GM19351 (cell line): ENCODE data around the gene QARS1.

ENCODE experiments used
- ATAC-seq: cut with Tn5 transposase; IDR thresholded peaks from one replicate; pipeline ENCODE4 v1.9.1; 2021; ENCODE audit warnings: mild to moderate bottlenecking, moderate library complexity; ENCODE audit not compliant: unreplicated experiment

QARS1 gene

GRCh38 chr3:49120438-49121131, 16.0 kb upstream of the QARS1 start, which contains the start of gene USP19:
Gene USP19 (minus strand): TSS chr3:49120823. CDS start chr3:49119145, 1,678 bp downstream.
- ATAC-seq: peak; percentile 85

DNA sequence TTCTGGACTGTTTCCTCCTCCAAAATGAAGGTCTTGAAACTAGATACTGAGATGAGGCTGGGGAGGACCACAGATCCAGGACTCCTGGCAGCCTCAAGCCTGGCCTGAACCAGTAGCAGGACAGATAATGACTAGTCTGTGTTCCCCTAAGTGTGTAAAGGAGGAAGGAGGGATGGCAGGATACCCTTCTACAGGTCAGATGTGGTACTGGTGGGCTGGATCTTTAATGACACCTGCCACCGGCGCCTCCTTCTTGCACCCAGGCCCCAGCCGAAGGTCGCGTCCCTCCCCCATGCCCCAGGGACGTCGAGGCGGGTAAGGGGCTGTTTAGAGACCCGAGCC, 15.5 kb upstream of the QARS1 start:
- ATAC-seq: peak; percentile 24

- ATAC-seq: no peak
These were observed 14.9 kb upstream of the QARS1 start for GRCh38 chr3:49119439-49119838.

- ATAC-seq: no peak
These were observed 14.5 kb upstream of the QARS1 start for GRCh38 chr3:49119036-49119435.

DNA sequence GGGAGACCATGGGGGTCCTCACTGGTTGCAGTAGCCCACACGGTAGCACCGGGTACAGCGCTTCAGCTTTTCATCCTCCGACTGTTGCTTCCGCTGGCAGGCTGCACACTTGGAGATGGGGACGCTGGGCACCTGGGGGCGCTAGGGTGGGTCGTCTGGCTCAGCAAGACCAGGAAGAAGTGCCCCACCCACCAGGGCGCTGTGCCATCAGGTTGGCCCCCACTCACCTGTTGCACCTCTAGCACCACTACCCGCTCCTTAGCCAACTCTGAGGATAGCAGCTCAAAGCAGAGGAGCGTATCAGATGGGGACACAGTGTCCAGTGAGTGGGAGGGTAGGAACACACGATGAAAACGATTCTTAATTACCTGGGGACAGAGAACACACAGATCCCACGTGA, 7.7 kb upstream of the QARS1 start:
- no peak for ATAC-seq

DNA sequence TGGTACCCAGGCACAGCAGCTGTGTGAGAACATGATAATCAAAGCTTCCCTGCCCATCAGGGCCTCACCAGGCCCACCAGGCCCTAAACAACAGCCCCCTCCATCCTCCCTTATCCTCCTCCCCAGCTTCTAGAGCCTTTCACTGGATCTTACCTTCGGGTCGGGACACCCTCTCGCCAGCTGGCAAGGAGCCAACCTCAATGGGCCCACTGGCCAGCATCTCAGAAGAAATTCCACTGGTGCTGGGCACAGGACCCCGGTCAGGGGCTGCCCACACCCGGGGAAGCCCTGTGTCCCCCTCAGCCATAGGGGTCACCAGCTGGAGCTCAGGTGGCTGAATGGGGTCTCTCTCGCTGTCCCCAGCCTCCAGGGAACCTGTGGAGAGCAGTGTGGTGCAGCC, 6.8 kb upstream of the QARS1 start:
- ATAC-seq: no peak

DNA sequence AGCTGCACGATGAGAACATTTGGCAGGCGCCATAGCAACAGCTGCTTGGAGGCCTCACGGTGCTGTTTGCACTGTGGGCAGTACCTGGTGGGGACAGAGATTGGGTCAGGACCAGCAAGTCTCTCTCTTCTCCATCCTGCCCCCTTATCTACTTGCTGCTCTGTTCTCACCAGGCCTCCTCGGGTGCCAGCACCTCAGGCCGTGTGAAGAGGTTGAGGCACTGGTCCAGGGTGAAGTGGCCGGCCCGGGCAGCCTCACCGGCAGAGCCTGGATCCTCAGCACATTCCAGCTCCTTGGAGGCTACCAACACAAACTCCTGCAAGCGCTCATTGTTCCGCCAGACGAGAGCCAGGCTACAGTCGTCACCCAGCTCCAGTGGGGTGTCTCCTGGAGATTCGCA, 6.2 kb upstream of the QARS1 start:
- ATAC-seq: no peak

- ATAC-seq: no peak
These were observed 3.8 kb upstream of the QARS1 start for GRCh38 chr3:49108346-49108745.

GRCh38 chr3:49104052-49104426, 518 bp downstream of the QARS1 start:
- ATAC-seq: no peak

- no peak for ATAC-seq
These were observed 4.4 kb downstream of the QARS1 start for GRCh38 chr3:49100046-49100615.

- no peak for ATAC-seq
These were observed 5.5 kb downstream of the QARS1 start for GRCh38 chr3:49098910-49099630.

DNA sequence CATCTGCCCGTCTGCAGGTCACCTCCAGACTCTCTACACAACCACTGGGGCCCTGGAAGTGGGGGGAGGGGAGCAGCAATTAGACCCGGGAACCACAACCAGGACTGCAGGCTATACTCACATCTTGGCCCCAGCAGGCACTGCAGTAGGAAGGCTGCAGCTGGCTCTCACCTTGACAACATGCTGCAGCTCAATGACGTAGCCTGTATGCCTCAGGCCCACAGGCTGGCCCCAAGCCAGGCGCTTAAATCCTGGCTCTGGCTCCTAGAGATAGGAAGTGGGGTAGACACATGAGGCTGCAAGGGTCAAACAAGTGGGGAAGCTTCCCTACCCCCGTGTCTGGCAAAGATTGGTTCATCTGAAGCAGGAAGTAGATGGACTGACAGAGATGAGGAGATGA, 6.1 kb downstream of the QARS1 start:
- no peak for ATAC-seq

- peak; percentile 68 for ATAC-seq
These were observed 10.4 kb downstream of the QARS1 start, which contains the start of gene QRICH1 for GRCh38 chr3:49093853-49094767. Gene QRICH1 (minus strand): TSS chr3:49094071. CDS start chr3:49077017, 17,054 bp downstream.

DNA sequence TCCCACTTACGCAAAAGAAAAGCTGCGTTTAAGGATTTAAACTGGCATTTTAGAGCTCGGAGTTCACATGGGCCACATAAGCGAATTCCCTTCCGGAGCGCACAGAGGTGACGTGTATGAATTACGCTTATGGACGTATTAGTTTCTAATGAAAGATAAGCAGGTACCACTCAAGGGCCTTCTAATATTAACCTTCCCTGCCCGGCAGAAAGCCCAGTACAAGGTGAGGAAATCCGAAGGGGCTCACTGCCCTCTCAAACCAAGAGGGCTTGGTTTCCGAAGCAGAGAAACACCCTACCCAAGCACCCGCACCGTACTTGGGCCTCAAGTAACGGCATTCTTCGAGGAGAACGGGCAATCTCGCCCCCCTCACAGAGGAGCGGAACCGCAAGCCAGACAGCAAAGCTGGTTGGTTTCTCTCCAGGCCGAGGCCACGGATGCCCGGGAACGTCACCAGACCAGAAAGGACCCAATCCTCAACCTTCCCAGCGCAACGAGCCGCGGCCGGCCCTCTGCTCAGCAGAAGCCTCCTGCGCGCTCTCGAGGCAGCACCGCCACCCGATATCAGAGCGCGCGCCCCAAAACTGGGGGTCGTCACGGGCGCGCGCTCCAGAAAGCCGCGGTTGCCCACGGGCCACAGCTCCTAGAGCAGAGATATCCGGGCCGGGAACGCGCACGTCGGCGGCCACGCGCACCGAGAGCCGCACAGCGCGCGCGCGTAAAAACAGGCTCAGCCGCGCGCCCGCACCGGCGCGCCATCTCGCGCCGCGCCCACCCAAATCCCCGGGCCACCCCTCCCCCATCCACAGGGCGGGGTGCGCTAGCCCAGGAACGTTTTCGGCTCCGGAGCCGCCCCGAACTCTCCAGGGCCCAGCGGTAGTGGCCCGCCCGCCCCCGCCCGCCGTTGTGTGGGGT, 11.4 kb downstream of the QARS1 start:
- ATAC-seq: peak; percentile 38

GRCh38 chr3:49081429-49081828, 23.1 kb downstream of the QARS1 start:
- ATAC-seq: no peak

DNA sequence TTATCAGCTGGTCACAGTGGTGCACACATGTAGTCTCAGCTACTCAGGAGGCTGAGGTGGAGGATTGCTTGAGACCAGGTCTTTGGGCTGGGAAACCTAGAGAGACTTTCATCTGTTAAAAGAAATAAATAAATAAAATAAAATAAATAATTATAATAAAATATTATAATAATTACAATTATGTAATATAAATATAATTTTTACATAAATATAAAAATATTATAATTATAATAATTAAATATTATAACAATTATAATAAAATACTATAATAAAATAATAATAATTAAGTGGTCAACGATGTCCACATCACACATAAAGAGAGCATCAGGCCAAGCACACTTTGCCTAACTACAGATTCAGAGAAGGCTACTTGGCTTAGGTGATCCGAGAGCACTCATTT, 25.3 kb downstream of the QARS1 start:
- no peak for ATAC-seq

- ATAC-seq: no peak
These were observed 27.9 kb downstream of the QARS1 start for GRCh38 chr3:49076646-49077045.

DNA sequence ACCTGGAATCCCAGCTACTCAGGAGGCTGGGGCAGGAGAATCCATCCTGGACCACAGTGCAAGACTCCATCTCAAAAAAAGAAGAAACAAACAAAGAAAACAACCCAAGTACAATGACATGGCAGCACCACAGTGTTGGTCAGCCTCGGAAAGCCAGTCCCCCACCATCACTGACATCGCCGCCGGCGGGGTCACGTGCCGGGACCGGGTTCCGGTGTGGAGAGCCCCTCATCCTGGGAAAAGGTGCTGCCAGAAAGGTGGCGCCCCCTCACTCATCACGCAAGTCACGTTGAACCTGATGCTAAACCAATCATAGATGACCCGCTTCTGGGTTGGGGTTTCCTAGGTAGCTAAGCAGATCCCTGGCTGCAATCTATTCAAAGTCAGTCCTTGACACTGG, 28.4 kb downstream of the QARS1 start:
- ATAC-seq: no peak

GRCh38 chr3:49058011-49058410, 46.5 kb downstream of the QARS1 start:
- no peak for ATAC-seq

GRCh38 chr3:49057268-49057667, 47.3 kb downstream of the QARS1 start:
- no peak for ATAC-seq
